GM12873 (cell line): Measurements from ENCODE around the gene GLI3.

Experiments used
- CTCF ChIP-seq: IDR thresholded peaks from 2 replicates; pipeline ENCODE4 v1.5.1; 2012; ENCODE audit warnings: low read depth, mild to moderate bottlenecking, moderate library complexity, low read length, control low read depth; ENCODE audit not compliant: insufficient read depth; ENCODE audit errors: missing control alignments

Gene GLI3

DNA sequence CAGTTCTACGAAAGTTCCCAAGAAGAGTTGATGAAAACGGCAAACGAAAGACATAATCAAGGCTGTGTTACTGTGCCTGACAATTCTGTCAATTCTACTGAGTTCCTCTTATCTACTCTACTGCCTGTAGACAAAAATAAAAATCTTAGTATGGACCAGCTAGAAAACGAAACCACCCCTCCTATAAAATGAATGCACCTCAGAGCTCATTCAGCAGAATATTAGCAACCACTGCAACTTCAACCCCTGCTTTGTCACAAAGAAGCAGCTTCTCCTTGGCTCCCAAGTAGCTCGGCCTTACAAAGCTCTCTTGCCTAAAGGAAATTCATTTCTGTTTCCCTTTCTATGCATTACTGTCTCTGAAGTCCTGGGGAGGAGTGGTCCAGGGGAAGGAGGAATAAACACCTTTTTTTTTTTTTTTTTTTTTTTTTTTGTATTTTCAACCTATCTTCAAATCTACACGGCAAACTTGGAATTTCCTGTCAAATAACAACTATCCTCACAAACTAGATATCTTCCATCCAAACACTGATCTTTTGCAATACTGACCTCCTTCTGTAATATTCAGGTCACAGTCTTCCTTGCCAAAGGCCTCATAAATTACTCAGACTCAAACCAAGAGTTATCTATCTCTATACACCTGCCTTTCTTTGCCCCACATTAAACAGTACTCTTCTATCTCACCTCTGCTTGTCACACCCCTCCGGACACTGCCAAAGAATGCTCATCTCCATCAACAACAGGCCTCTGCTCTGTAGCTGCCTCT lies 74.3 kb downstream of the GLI3 start:
- TF ChIP-seq CTCF: no peak

GRCh38 chr7:42161719-42162118 lies 75.3 kb downstream of the GLI3 start:
- no peak for TF ChIP-seq CTCF

DNA sequence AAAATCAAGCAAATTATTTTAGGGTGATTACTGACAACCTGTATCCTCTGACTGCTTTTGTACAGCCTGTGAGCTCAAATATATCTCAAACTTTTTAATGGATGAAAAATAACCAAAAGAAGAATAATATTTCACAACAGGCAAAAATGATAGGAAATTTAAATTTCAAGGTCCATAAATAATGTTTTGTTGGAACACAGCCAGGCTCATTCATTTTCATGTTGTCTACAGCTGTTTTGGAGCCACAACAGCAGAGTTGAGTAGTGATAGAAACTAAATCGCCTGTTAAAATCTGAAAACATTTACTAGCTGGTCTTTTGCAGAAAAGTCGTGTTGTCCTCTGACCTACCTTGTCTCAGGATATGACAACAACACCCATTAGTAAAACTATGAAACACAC lies 75.9 kb downstream of the GLI3 start:
- no peak for TF ChIP-seq CTCF

DNA sequence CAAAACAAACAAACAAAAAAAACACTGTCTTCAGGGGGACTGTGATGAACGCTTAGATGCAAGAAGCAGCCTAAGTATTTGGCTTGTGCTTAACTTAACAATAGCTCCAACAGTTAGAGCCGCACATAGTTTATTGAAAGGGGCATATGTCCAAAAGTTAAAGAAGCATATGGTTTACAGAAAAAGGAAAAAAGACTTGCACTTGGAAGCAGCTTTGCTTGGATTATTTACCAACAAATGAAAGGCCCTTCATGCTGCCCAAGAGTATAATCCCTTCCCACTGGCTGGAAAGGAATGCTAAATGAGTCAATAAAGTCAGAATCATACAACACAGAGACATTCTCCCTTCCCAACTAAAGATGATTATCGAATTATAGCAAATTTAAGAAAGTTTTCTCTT lies 77.9 kb downstream of the GLI3 start:
- TF ChIP-seq CTCF: no peak

DNA sequence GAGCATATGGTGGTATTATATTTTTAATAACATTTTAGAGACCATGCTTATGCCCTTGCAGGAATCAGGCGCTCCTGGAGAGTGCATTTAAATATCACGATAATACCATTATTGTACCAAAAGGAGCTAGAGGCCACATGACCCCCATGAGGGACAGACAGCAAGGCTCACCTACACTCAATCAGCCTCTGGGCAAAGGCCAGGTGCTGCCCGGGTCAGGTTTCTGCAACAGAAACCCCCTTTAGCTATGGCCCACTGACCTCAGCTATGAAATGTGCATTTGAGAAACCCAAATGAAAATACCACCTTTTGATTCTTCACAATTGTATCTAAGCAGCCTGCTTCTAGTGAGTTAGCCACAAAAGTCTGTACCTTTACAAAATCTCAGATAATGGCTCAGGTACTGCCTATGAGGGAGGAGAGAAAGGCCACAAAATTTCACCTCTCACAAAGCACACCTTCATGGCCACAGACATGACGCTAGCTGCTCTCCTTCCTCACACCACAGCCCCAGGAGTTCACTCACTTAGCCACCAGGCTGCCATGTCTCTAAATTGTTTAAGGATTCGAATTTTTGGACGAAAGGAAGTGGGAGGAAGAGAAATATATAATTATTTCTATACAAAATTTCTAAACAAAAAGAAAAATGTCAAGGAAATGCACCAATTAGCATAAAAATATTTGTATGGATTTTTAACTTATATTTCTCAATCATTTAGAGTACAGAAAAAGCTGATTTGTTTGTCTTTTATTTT lies 79.9 kb downstream of the GLI3 start:
- TF ChIP-seq CTCF: no peak

GRCh38 chr7:42156291-42156865 lies 80.6 kb downstream of the GLI3 start:
- no peak for TF ChIP-seq CTCF

- TF ChIP-seq CTCF: no peak
Measured at GRCh38 chr7:42155584-42156290, 81.3 kb downstream of the GLI3 start.
